Renal cortex interstitium (tissue), 15 donors: ENCODE data around the gene ATP6V1G3. TPM values are rescaled to one million over a fixed set of nuclear protein-coding genes. Genes with fewer than 3 reads are reported as not detected.
"Not testable (repeated sequence)": the region's sequence is repeated elsewhere in the genome, so short reads cannot be mapped to it uniquely, and the experiment has no call there.

Experiments
- DNase-seq, 11 donors: peaks; one replicate each; pipeline ENCODE4 v3.0.0-alpha.2; 2013; ENCODE audit warnings: low read depth in 9 of 11, low spot score in 4 of 11; ENCODE audit errors: extremely low read depth in 1 of 11
- long read RNA-seq, 16 experiments: transcript quantifications; one replicate each; lab custom pipeline, GENCODE V29; 2026
- polyA plus RNA-seq, 3 donors: library from polyadenylated mRNA; unstranded; fragments of 120-200 nt; gene quantifications; one replicate each; pipeline ENCODE4 v1.2.1, GENCODE V29; 2013; ENCODE audit not compliant: insufficient read length in 3 of 3

Gene ATP6V1G3, protein sequence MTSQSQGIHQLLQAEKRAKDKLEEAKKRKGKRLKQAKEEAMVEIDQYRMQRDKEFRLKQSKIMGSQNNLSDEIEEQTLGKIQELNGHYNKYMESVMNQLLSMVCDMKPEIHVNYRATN
- polyA plus RNA-seq, result 1 to 10 TPM; 2.6 to 6.7 (median 4.4) TPM
- long read RNA-seq, donor 1, result 0 reads
- long read RNA-seq, donor 2, result 0 reads
- long read RNA-seq, donor 3, partial matches to known transcripts, result 0 of 3 reads
- long read RNA-seq, donor 3, other reads (novel, unspliced or antisense), result 0 of 3 reads
- long read RNA-seq, donor 4, partial matches to known transcripts, result 0 of 2 reads
- long read RNA-seq, donor 4, other reads (novel, unspliced or antisense), result 0 of 2 reads
- long read RNA-seq, donor 5, result 0 reads
- long read RNA-seq, donor 6, partial matches to known transcripts, result 0 of 2 reads
- long read RNA-seq, donor 6, other reads (novel, unspliced or antisense), result 0 of 2 reads
- long read RNA-seq, donor 7, partial matches to known transcripts, result 0 of 1 reads
- long read RNA-seq, donor 7, other reads (novel, unspliced or antisense), result 0 of 1 reads
- long read RNA-seq, donor 8, transcript ATP6V1G3-203 (3 exons, 611 nt), result major isoform, 6 of 6 reads
- long read RNA-seq, donor 8, partial matches to known transcripts, result 0 of 6 reads
- long read RNA-seq, donor 8, other reads (novel, unspliced or antisense), result 0 of 6 reads
- long read RNA-seq, donor 9, partial matches to known transcripts, result 0 of 3 reads
- long read RNA-seq, donor 9, other reads (novel, unspliced or antisense), result 0 of 3 reads
- long read RNA-seq, donor 10, partial matches to known transcripts, result 0 of 1 reads
- long read RNA-seq, donor 10, other reads (novel, unspliced or antisense), result 0 of 1 reads
- long read RNA-seq, donor 11, partial matches to known transcripts, result 0 of 3 reads
- long read RNA-seq, donor 11, other reads (novel, unspliced or antisense), result 0 of 3 reads
- long read RNA-seq, donor 12, result 0 reads
- long read RNA-seq, donor 13, transcript ATP6V1G3-203 (3 exons, 611 nt), result major isoform, 6 of 6 reads
- long read RNA-seq, donor 13, partial matches to known transcripts, result 0 of 6 reads
- long read RNA-seq, donor 13, other reads (novel, unspliced or antisense), result 0 of 6 reads
- long read RNA-seq, donor 14, transcript ATP6V1G3-203 (3 exons, 611 nt), result major isoform, 7 of 7 reads
- long read RNA-seq, donor 14, partial matches to known transcripts, result 0 of 7 reads
- long read RNA-seq, donor 14, other reads (novel, unspliced or antisense), result 0 of 7 reads
- long read RNA-seq, donor 15, partial matches to known transcripts, result 0 of 1 reads
- long read RNA-seq, donor 15, other reads (novel, unspliced or antisense), result 0 of 1 reads
- long read RNA-seq, donor 16, partial matches to known transcripts, result 0 of 3 reads
- long read RNA-seq, donor 16, other reads (novel, unspliced or antisense), result 0 of 3 reads

DNA sequence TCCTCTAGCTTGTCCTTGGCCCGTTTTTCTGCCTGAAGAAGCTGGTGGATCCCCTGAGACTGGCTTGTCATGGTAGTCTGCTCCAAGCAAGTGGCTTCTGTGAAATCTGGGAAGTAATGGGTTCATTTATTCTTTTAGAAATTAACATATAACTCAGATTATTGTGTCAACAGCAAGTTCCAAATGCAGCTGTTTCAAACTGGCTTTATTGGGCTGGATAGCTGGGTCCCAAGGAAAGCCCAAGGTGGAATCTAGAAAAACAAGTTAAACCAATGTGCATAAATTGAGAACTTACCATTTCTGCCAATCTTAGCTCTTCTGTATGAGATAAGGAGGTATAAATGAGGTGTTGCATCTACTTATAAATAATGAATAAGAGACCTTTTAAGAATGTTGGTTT lies at the start of gene ATP6V1G3:
Gene ATP6V1G3 (minus strand): TSS at position 101 of the 400 bp plus-strand sequence. CDS start 30 bp downstream, at position 71.
- DNase-seq, result no peak

DNA sequence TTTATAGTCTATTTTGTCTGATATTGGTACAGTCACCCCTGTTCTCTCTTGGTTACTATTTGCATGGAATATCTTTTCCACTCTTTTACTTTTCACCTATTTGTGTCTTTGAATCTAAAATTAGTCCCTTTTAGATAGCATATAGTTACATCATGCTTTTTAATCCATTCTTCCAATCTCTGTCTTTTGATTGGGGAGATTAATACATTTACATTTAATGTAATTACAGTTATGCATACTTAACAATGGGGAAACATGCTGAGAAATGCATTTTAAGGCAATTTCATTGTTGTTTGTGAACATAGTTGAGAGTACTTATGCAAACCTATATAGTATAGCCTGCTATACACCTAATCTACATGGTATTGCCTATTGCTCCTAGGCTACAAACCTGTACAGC lies 48.4 kb upstream of the ATP6V1G3 start:
- DNase-seq, result no peak

DNA sequence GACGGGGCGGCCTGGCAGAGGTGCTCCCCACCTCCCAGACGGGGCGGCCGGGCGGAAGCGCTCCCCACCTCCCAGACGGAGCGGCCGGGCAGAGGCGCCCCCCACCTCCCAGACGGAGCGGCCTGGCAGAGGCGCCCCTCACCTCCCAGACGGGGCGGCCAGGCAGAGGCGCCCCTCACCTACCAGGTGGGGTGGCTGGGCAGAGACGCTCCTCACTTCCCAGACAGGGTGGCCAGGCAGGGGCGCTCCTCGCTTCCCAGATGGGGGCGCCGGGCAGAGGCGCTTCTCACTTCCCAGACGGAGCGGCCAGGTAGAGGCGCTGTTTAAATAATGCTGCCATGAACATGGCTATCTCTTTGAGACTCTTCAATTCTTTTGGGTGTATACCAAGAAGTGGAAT lies 43.7 kb upstream of the ATP6V1G3 start:
- DNase-seq, result no peak

DNA sequence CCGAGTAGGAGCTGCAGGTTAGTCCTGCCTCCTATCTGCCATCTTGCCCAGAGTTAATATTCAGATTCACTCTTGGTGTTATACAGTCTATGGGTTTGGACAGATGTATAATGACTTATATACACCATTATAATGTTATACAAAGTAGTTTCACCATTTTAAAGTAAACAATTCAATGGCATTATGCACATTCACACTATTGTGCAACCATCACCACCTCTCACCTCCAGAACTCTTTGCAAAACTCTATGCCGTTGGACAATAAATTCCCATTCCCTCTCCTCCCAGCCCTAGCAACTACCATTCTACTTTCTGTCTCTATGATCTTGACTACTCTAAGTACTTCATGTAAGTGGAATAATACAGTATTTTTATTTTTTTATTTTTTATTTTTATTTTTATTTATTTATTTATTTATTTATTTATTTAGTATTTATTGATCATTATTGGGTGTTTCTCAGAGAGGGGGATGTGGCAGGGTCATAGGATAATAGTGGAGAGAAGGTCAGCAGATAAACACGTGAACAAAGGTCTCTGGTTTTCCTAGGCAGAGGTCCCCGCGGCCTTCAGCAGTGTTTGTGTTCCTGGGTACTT lies 42.8 kb upstream of the ATP6V1G3 start:
- DNase-seq, result not testable (repeated sequence)

DNA sequence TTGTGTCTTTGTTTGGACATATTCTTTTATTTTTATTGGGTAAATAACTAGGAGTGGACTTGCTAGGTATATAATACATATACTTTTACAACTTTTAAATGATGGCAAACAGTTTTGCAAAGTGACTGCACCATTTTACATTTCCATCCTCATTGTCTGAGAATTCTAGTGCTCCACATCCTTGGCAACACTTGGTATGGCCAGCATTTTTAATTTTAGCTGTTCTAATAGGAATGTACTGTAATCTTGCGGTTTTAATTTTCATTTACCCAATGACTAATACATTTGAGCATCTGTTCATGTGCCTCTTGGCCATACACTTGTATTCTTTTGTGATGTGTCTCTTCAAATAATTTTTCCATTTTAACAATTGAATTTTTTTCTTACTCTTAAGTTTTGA lies 37.0 kb upstream of the ATP6V1G3 start:
- DNase-seq, result no peak

DNA sequence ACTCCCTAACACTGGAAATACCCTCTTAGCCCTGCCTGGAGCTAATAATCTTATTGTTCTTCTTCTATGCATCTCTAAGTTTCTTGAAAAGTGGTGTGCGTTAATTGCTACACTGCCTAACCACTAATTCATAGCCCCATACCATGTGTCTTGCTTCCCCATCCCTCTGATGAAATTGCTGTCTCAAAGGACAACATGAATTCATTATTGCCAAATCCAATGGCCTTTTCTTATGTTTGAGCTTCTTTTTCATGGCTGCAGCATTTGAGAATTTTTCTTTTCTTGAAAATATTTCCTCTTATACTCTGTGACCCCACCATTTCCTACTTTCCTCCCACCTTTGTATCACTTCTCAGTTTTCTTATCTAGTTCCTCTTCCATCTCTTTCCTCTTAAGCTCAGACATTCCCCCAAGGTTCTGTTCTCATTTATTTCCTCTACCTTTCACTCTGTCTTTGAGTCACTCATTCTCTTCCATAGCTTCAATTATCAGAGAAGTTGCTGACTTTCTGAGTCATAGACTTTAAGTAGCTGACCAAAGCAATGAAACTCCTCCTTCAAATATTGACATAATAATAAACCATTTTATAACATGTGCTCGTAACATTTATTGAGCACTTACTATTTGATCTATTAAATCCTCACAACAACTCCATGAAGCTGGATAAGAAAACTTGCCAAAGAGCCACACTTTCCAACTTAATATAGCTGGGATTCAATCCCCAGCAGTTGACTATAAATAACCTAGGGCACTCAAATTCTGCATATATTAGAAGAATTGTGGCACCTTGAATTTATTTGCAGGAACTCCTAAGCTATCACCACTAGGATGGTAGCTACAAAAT lies 35.5 kb upstream of the ATP6V1G3 start:
- no peak for DNase-seq

DNA sequence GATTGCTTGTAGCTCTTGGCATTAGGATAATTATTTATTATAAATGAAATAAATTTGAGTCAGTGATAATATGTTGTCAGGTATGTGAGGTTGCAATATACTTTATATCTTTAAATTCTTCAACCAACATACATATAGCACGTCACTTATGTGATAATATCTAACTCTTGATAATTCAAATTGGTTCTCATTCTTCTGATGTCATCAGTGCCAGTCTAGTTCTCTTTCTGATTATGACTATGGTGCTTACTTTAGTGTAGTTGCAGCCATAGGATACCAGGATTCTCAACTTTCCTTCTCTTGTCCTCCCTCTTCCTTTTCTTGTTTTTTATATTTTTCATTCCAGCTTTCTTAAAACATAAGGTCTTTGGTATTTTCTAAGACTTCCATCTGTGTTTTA lies 34.8 kb upstream of the ATP6V1G3 start:
- no peak for DNase-seq

DNA sequence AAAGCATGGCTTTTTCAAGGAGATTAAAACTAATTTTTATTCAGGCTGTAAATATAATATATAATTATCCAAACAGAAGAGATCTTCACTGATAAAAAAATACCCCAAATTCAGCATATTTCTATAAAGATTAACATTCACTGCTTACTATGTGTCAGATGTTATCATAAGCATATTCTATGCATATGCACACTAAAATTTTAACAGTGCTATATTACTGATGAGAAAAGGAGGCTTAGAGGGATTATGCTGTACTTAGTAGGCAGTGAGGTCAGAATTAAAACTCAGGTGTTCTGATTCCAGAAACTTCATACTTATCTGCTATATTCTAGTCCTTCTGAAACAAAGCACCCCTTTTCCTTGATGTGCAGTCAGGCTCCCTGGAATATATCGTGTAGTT lies 33.8 kb upstream of the ATP6V1G3 start:
- DNase-seq, result no peak

DNA sequence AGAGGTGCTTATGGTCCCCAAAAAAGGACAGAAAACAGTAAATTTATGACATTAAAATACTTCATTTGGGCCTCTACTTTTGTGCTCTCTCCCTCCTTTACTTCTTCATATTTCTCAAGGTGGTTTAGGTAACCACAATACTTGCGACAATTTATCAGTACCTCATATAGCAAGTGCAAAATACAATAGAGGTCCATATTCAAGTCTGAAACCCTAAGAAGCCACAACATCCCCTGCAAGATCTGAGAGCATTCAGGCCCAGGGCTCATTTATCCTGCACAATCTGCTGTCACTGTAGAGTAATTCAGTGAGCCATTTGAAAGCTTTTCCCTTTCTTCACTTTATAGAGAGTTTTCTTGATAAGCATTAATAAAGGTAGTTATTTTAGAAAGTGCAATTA lies 24.2 kb upstream of the ATP6V1G3 start:
- DNase-seq, result no peak

DNA sequence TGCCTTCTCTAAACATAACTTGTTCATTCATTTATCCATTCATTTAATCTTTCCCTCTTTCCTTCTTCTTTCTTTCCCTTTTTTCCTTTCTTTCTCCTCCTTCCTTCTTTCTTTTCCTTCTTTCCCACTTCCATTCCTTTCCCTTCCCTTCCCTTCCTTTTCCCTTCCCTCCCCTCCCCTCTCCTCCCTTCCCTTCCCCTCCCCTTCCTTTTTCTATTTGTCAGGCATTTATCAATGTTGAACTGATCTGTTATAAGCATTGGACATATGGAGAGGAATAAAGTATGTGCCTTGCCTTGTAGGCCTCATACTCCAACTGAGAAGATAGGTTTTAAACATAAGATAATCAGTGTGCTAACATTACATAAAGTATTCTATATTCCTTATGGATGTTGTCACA lies 23.7 kb upstream of the ATP6V1G3 start:
- DNase-seq, result no peak

DNA sequence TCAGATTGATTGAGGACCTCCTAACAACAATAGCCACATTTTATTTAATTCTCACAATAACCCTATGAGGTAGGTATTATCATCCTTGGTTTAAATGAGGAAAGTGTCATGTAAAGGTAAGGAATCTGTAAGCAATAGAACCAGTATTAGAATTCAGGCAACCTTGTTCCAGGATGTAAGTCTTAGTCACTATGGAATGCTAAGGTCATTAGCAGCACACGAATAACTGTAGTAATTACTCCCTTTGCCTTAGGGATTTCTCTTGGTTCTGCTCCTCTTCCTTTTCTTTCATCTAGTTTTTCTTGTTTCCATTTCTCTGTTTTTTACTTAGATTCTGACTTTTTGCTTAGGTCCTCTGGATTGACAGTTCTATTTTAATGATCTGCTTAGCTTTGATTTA lies 23.1 kb upstream of the ATP6V1G3 start:
- no peak for DNase-seq

DNA sequence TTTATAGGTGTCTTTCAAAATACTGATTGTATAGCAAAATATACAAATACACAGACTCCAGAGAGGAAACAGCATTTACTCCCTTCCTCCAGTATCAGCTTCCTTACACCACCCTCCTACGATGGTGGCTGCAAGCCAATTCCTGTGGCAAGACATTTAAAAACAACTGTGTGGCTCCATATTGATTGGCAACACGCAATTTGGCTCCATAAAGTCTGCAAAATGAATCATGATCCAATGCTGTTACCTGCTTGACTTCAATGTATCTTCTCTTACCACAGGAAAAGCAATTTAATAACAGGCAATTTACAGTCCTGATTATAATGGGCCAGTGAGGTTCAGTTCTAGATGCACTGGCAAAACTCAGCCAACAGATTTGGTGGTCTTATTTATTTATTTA lies 19.7 kb upstream of the ATP6V1G3 start:
- no peak for DNase-seq

DNA sequence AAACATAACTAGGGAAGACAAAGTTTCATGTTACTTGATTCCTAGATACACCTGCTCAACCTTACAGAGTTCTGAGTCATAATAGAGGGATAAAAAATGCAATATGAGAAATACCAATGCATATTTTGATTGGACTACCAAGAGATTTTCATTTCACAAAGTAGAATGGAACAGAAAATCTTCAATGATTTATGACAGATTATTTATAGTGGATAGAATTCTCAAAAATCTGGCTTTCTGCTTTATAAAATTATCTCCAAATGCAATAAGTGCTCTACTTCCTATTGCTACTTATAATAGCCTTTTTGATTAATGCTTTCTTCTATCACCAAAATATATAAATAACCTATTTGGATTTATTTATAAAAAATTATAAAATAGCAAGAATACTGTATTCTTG lies 18.9 kb upstream of the ATP6V1G3 start:
- DNase-seq, result no peak

DNA sequence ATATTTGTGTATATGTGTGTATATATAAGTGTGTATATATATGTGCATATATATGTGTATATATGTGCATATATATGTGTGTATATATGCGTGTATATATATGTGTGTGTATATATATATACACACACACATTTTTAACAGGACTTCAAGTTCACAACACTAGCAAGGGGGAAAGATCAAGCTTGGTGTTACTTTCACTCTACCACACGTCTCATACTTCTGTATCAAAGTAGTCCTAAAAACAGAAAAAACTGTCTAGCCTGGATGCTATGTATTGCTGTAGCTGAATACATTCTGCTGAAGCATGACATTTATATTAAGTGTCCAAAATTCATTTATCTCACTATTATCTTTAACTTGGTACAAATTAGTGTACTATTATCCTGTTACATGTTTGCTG lies 17.9 kb upstream of the ATP6V1G3 start:
- no peak for DNase-seq

DNA sequence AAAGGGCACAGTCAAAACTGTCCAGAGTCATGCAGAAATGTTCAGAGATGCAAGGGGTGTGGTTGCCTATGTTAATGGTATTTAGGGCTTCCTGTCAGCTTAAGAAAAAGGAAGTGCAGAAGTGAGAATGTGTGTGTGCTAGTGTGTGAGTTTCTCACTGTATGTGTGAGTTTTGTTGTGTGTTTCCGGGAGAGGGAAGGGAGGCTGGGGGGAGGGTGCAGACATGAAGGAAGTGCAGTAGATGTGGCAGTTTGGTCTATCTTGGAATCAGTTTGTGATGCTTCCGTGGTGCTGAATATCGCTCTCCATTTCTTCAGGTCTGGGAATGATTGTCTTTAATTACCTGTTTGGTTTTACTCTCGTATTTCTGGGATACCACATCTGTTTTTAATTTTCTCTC lies 16.5 kb upstream of the ATP6V1G3 start:
- DNase-seq, result no peak

DNA sequence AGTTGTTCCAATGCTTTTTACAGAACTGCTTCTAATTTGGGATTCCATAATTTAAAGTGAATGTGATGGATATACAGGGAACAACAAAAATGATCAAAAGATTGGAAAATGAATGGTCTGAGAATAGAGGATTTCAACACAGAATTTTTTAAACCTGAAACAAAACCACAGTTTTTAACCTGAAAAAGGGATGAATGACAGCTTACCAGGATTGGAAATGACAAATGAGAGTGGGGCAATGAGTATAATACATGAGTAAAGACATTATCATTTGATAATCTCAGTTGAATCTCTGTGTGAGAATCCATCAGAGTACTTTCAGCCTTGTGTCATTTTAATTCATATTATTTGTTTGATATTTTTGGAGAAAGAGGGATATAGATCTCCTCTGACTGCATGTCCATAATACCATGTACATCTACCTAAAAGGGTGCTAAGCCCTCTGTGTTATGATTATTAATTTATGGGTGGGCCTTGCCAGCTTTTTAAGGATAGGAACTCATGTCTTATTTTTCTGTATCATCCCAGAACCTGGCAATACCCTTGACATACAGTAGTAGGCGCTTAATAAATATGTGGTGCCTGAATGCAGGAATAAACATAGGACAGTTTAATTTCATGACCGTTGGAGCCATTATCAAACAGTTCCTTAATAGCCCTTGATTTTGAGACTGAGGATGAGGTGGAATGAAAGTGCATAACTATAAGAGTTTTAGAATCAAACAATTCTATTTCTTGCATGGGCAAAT lies 12.4 kb upstream of the ATP6V1G3 start:
- no peak for DNase-seq

DNA sequence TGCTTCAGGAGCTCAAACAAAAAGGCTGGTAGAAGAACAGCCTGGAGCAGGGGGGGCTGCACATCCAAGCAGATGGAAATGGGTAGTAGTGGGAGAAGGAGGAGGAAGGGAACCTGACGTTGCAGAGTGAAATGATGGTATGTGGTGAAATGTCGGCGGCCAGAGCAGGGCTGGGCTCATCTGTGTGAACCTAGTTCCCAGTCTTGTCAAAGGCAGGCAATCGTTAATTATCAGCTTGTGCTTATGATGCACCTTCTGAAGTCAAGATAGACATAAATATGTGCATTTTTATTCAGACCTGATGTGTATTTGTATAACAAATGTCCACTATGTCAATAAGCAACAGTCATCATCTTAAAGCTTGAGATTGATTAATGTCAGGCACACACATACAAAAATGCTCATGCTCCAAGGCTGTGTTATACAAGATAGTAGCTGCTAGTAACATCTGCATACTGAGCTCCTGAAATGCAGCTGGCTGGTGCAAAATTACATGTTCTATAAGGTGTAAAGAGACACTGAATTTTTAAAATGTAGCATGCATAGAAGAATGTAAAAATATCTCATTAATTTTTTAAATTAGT lies 10.6 kb upstream of the ATP6V1G3 start:
- no peak for DNase-seq
